ENCODE measurements around the gene RUVBL1. TPM values are rescaled to one million over a fixed set of nuclear protein-coding genes. Genes with fewer than 3 reads are reported as not detected.

The RUVBL1 gene
- total and polyA plus RNA-seq, 4 donors = 13.3 to 23.1 (median 13.9) TPM

DNA sequence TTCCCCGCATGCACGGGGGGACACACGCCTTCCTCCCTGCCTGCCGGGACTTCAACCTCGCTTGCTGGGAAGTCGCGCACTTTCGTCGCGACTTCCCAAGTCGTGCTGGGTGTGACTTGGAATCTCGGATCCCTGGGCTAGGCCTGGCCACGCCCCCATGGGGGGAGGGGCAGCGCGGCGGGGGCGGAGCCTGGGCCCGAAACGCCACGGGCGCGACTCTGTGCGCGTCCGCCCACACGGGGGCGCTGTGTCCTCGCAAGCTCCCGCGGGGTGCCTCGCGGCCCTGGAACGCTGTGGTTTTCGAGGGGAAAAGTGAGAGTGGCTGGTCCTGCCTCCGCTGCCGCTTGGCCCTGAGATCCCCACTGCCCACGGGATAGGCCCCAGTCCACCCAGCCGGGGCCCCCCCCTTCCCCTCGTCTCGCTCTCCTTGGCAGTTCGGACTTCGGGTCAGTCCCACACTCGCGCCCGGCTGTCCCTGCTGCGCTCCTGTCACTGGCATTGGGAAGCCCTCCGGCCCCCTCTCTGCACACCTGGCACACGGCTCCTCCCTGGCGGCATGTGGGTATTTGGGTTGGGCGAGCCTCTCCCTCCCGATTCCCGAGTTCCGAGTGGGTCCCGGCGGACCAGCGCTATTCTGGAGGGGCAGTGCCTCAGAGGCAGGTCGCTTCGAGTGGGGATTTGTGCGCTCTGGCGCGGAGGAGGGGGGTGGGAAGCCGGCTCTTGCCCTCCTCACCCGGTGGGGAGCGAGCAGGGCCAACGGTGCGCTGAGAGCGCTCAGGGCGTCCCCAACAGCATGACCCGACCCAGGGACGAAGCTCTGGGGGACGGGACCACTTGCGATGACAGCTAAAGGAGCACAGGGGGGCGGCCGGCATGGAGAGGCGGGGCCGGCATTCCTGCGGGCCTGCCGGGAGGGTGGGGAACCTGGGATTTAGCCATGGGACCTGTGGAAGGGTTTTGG is 47.8 kb downstream of the RUVBL1 start:
- Histone ChIP-seq H3K9me3 (ENCODE audit: control insufficient read depth in 4 of 4, low read length in 3 of 4) (no peaks in the 10 kb centered on the region), H3K4me1 (ENCODE audit: control insufficient read depth in 4 of 4, insufficient read depth in 4 of 4, low read length in 3 of 4) (peaks cover 13 to 81% (median 64%) of the 10 kb centered on the region in 4 donors), H3K27ac (ENCODE audit: low read depth in 1 of 2, low read length in 2 of 2) (peak overlapping the region; percentile 56 to 70), H3K9ac (ENCODE audit: low read depth in 1 of 2, low read length in 2 of 2) (peak overlapping the region in 1 of 2 donors; percentile 22), H3K36me3 (ENCODE audit: control insufficient read depth in 4 of 4, insufficient read depth in 3 of 4, low read depth in 1 of 4, low read length in 3 of 4) (peaks cover under 1 to 10% (median 5%) of the 10 kb centered on the region in 4 donors), H3K27me3 (ENCODE audit: control insufficient read depth in 4 of 4, insufficient read depth in 4 of 4, low read length in 3 of 4) (no peaks in the 10 kb centered on the region), H3K4me3 (ENCODE audit: low read depth in 1 of 3, low read length in 3 of 3) (peak overlapping the region; percentile 4 to 40 (median 40))
- TF ChIP-seq, protein P1, sequence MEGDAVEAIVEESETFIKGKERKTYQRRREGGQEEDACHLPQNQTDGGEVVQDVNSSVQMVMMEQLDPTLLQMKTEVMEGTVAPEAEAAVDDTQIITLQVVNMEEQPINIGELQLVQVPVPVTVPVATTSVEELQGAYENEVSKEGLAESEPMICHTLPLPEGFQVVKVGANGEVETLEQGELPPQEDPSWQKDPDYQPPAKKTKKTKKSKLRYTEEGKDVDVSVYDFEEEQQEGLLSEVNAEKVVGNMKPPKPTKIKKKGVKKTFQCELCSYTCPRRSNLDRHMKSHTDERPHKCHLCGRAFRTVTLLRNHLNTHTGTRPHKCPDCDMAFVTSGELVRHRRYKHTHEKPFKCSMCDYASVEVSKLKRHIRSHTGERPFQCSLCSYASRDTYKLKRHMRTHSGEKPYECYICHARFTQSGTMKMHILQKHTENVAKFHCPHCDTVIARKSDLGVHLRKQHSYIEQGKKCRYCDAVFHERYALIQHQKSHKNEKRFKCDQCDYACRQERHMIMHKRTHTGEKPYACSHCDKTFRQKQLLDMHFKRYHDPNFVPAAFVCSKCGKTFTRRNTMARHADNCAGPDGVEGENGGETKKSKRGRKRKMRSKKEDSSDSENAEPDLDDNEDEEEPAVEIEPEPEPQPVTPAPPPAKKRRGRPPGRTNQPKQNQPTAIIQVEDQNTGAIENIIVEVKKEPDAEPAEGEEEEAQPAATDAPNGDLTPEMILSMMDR (IDR thresholded peaks at IDR 0.05; ENCODE audit: low read depth, low read length, missing input control) = peak; percentile 95
- TF ChIP-seq SP1 (IDR thresholded peaks at IDR 0.05) (peak; percentile 26), REST (IDR thresholded peaks at IDR 0.05) (no peak), RXRA (IDR thresholded peaks at IDR 0.05) (peak in 1 of 2 donors; percentile 5), RAD21 (IDR thresholded peaks at IDR 0.05) (peak; percentile 81 to 87)
- WGBS = 6% methylated on average over 78 of the region's 78 CpGs
- DNase-seq (ENCODE audit: low spot score) = peak; percentile 98

GRCh38 chr3:128074851-128075521 is 48.6 kb downstream of the RUVBL1 start:
- H3K36me3 ChIP-seq (ENCODE audit: control insufficient read depth in 4 of 4, insufficient read depth in 3 of 4, low read depth in 1 of 4, low read length in 3 of 4) = peaks cover 9 to 18% (median 10%) of the 10 kb centered on the region in 4 donors
- peak; percentile 26 for DNase-seq (ENCODE audit: low spot score)
- no peak overlapping the region for H3K9ac ChIP-seq (ENCODE audit: low read depth in 1 of 2, low read length in 2 of 2)
- peak overlapping the region in 1 of 3 donors; percentile 14 for H3K4me3 ChIP-seq (ENCODE audit: low read depth in 1 of 3, low read length in 3 of 3)
- whole genome bisulfite sequencing = 10% methylated on average over 7 of the region's 7 CpGs
- H3K27ac ChIP-seq (ENCODE audit: low read depth in 1 of 2, low read length in 2 of 2) = peak overlapping the region; percentile 2 to 56
- TF ChIP-seq GABPA (IDR thresholded peaks at IDR 0.05 in 1 of 2, conservative IDR thresholded peaks at IDR 0.05 in 1 of 2) (no peak), HNF4A (conservative IDR thresholded peaks at IDR 0.05) (peak in 1 of 2 donors; percentile 4), RXRA (IDR thresholded peaks at IDR 0.05) (peak in 1 of 2 donors; percentile 18)
- TF ChIP-seq, protein P2, sequence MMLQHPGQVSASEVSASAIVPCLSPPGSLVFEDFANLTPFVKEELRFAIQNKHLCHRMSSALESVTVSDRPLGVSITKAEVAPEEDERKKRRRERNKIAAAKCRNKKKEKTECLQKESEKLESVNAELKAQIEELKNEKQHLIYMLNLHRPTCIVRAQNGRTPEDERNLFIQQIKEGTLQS (IDR thresholded peaks at IDR 0.05) = no peak
- no peaks in the 10 kb centered on the region for H3K27me3 ChIP-seq (ENCODE audit: control insufficient read depth in 4 of 4, insufficient read depth in 4 of 4, low read length in 3 of 4)
- peaks cover 13 to 81% (median 61%) of the 10 kb centered on the region in 4 donors for H3K4me1 ChIP-seq (ENCODE audit: control insufficient read depth in 4 of 4, insufficient read depth in 4 of 4, low read length in 3 of 4)
- H3K9me3 ChIP-seq (ENCODE audit: control insufficient read depth in 4 of 4, low read length in 3 of 4) = no peaks in the 10 kb centered on the region

Data from liver (tissue), 9 donors.